Measurements from ENCODE around the gene PRSS27.
"Not testable (repeated sequence)": the region's sequence is repeated elsewhere in the genome, so short reads cannot be mapped to it uniquely, and the experiment has no call there.

DNA sequence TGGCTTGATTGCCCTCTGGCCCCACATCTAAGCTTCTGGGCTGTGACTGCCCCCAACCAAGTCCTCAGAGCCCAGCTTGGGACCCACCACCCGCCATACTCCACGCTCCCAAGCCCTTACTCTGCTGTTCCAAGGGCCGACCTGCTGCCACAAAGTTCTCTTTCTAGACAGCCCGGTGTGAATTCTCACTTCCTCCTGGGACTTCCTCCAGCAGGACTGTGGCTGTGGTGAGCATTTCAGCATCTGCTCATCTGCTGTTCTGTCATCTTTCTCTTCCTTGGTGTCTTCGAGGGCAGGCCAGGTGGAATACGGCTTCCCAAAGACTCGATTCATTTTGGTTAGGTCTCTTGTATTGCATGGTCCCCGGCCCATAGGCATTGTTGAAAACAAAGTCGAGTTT is 33.9 kb downstream of the PRSS27 start:
- TF ChIP-seq CTCF (IDR thresholded peaks at IDR 0.05; ENCODE audit: extremely low read depth in 1 of 2, insufficient read depth in 1 of 2, low read depth in 1 of 2, low read length in 2 of 2); EZH2 (IDR thresholded peaks at IDR 0.05; ENCODE audit: borderline replicate concordance, low read depth, low read length, severe bottlenecking); POLR2A (IDR thresholded peaks at IDR 0.05; ENCODE audit: low read depth, low read length); MYC (IDR thresholded peaks at IDR 0.05; ENCODE audit: low read depth, low read length); GATA2 (IDR thresholded peaks at IDR 0.05; ENCODE audit: insufficient read depth, insufficient read length, low read depth, low read length); POLR2AphosphoS5 (IDR thresholded peaks at IDR 0.05; ENCODE audit: insufficient read depth, low read depth, low read length); FOS (IDR thresholded peaks at IDR 0.05; ENCODE audit: borderline replicate concordance, insufficient read depth, low read length); JUN (IDR thresholded peaks at IDR 0.05; ENCODE audit: borderline replicate concordance, insufficient read depth, insufficient read length, low read depth): not testable (repeated sequence)
- TF ChIP-seq, protein P1, sequence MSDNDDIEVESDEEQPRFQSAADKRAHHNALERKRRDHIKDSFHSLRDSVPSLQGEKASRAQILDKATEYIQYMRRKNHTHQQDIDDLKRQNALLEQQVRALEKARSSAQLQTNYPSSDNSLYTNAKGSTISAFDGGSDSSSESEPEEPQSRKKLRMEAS (IDR thresholded peaks at IDR 0.05; ENCODE audit: insufficient read depth, insufficient read length), result not testable (repeated sequence)

Data from endothelial cell of umbilical vein (primary cell).